Stimulated activated CD4-positive, alpha-beta T cell treated with anti-CD3 and anti-CD28 coated beads, Interleukin-1b, Interleukin-23, amount 100 ng/mL, for 48 hours (primary cell): ENCODE measurements around the gene GUCA2B.
A peak's percentile ranks its signal among the peaks of the same experiment; 100 is the strongest.

Source experiments
- DNase-seq: peaks from one replicate; pipeline ENCODE4 v3.0.0-alpha.2; 2020

The GUCA2B gene

DNA sequence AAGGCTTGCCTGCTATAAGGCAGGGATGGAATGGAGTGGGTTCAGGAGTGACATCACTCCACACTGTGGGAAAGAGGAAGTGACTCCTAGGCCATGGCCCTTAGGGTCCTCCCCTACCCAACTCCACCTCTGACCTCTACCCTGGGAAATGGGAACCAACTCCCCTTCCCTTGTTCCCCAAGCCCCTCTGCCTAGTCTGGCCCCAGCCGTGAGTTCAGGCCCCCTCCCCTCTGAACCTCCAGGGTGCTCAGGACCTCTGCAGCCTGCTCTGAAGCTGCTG lies 15.1 kb downstream of the GUCA2B start:
- no peak for DNase-seq

DNA sequence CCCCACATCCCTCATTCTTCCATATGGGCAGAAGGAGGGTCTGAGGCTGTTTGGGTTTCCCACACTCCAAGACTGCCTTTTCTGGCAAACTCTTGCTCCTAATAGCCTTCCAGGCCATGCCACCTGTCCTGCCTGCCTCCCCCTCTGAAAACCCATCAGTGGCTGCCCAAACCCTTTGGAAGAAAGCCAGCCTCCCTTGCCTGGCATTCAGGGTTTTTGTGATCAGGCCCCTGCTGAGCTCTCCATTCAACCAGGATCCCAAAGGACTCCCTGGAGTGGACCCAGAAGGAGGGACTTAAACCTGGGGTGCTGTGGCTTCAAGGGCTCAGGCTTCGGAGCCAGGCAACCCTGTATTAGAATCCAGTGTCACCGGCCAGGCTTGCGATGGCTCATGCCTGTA lies 15.6 kb downstream of the GUCA2B start:
- no peak for DNase-seq

DNA sequence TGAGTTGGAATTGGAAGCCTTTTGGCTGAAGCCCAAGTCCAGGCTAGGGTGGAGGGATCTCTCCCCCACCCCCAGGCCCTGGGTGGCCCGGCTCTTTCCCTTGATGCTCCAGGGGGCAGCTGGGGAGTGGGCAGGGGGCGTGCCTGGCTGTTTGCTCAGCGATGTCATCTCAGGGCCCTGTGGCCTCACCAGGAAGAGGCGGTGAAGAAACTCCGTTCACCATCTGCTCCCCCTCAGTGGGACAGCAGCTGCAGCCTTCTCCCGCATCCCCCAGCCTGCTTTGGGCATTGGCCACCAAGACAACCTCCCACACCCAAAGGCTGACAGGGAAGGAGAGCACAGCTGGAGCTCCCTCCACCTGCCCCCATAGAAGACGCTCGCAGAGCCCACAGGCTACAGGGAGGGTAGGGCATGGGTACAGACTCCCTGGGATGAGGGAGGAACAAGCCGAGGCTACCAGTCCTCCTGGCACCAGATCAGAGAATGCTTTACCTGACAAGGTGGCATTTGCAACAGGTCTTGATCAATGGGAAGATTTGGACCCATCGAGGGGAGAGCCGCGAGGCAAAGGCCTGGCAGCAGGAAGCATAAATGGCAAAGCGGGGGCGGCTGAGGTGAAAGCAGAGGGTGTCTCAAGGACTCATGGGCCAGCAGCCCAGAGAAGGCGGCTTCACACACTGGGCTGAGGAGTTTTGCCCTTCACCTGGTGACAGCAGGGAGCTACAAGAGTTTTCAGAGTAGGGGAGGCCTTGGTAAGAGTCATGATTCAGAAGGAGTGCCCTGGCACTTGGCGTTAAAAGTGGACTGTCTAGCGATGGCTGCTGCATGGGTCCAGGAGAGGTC lies 17.8 kb downstream of the GUCA2B start:
- DNase-seq: no peak

DNA sequence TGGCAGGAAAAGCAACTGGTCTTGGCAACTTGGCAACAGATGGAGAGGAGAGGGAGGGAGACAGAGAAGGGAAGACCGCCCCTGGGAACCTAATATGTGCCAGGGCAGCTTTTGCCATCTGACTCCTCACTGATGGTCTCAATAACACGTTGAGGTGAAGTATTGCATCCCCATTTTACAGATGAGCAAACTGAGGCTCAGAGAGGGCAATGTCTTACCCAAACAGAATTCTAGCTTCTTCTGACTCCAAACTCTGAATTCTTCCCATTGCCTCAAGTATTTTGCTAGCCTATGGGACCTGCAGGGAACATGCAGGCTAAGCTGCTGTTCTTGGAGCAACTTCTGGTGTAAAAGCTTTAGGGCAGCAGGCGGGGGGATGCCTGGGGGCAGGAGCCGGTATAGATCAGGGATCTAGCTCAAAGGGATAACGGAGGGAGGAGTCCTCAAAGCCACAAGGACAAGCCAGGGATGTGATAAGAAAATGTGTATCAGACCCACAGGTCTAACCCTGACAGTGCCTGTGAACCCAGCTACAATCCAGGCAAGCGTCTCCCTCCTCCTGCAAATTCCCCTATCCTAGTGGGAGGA lies 18.6 kb downstream of the GUCA2B start:
- DNase-seq: no peak

DNA sequence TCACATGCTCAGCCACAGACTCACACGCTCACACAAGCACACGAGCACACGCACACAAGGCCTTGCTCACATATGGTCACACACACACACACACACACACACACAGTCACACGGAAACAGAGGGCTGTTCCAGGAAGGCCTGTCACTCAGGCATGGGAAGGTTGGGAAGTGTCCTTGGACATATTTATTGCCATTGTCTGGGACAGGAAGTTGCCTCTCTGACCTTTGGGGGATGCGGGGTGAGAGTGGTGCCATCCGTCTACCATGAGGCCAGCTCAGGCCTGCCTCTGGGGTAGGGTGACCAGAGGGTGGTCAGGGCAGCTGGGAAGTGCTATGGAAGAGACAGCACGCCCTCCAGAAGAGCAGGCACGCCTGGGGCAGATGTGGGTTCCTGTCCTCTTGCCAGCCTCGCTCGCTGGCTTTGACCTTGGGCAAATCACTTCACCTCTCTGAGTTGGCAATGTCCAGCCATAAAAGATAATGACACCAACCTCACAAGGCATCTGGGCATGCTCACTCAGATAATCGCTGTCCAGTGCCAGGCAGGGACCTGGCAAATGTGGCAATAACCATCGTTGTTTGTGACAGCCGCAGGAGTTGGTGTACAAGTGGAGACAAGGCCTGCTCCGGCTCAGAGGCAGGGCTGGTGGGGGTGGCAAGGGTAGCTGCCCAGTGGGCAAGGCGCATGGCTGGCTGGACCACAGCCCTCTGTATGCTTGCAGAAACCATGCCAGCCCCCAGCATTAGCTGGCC lies 19.3 kb downstream of the GUCA2B start:
- no peak for DNase-seq

GRCh38 chr1:42173155-42173933 lies 20.1 kb downstream of the GUCA2B start:
- DNase-seq: peak; percentile 58

GRCh38 chr1:42173961-42174735 lies 20.9 kb downstream of the GUCA2B start:
- no peak for DNase-seq

DNA sequence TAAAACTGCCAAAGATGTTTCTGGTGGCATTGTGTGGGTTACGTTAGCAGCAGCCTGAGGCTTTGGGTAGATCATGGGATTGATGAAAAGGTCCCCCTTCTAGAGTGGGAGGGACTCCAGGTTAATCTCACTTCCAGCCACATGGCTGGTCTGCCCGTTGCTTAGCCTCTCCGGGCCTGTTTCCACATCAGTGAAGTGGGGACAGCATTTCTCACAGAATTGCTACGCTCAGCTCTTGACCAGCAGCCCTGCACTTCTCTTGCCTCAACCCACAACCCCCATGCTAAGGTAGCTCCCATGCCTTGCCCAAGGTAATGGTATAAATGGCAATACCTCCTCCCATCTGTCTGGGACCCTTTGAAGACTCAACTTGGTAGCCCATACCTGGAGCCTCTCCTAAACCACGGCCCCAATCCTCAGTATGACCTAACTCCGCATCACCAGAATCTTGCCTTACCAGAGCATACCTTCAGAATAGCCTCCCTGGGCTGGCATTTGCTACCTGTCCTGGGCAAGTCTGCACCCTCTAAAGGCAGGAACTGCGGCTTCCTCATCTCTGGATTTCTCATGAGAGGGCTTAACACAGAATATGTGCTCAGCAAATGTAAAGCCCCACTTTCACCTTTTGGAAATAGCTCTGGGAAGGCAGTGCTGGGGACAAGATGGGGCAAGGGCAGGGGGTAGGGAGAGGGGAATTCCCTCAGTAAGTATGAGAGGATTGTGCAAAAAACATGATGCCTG lies 22.3 kb downstream of the GUCA2B start:
- no peak for DNase-seq

DNA sequence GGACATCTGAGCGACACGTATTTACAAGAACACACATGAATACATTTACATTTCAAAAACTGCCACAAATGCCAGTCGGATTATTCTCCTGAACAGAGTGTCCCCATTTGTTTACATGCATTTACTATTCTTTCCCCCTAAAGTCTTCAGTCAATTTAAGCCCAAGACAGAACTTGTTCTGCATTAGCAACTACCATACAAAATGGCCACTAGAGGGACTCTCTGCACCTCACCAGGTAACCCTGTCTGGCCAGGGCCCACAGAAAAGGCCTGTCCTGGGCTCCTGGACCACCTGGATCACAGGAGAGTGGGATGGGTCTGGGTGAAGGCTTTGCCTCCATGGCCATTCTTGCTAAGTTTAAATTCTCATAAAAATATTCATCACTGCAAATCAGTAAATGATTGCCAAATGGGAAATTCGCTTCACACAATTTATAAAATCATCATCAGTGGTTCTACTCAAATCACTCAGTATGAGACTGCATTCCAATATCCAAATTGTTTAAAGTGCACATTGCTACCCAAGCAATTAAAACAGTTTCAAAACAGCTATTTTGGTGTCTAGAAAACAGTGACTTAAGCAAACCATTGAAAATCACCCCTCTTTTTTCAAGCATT lies 23.8 kb downstream of the GUCA2B start:
- DNase-seq: no peak

GRCh38 chr1:42177541-42177981 lies 24.4 kb downstream of the GUCA2B start:
- DNase-seq: no peak

DNA sequence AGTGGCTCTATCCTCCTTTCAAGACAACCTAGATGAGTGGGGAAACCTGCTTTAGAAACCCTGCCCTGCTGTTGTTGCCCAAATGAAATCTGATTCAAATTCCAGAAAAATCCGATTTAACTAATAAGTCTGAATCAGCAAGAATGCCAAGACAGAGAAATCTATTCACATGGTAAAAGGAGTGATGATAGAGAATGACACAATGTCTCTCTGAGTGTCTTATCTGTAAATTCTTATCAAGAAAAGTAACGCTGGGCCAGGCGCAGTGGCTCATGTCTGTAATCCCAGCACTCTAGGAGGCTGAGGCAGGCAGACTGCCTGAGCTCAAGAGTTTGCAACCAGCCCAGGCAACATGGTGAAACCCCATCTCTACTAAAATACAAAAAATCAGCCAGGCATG lies 25.0 kb downstream of the GUCA2B start:
- DNase-seq: no peak

DNA sequence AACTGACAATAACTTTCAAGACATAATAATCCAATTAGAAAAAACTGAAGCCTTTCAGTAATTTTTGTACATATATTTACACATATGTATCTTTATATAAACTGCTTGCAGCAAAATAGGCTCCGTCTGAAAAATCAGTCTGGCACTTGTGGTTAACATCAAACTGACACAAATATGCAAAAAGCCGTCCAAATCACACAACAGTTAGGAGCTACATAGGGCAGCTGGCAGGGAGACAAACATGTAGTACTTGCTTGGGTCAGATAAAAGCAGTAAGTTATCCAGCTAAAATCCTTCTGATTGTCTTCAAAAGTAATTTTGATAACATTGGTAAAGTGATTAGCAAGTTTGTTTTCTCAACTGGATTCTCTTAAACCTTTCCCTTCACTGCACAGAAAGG lies 26.1 kb downstream of the GUCA2B start:
- no peak for DNase-seq

DNA sequence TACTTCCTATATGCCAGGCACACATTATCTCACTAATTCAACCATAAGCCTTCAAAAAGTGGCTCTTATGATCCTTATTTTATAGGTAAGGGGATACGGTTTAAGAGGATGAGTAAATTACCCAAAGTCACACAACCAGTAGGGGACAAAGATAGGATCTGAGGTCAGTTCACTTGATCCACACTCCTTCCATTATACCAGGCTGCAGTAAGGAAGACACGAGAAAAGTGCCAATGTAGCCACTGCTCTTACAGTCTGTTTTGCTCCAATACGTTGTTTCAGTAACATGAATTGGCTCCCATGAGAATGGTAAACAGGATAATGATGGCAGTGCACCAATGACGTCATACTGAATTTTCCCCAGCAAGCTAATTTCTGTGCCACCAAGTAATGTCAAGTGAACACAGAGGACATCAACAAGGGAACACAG lies 26.7 kb downstream of the GUCA2B start:
- DNase-seq: no peak

DNA sequence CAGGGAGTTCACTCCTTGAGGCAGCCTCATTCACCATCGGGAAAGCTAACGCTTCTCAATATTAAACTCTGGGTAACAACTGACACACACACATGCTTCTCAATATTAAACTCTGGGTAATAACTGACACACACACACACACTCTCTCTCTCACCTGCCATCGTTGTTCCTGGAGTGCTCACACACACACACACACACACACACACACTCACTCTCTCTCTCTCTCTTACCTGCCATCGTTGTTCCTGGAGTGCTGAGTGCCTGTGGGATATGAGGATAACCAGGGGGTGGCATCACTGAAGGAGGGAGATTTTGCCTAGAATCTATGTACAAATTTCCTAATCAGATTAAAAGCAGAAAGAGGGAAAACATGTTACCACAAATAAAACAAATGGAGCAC lies 28.5 kb downstream of the GUCA2B start:
- DNase-seq: no peak

DNA sequence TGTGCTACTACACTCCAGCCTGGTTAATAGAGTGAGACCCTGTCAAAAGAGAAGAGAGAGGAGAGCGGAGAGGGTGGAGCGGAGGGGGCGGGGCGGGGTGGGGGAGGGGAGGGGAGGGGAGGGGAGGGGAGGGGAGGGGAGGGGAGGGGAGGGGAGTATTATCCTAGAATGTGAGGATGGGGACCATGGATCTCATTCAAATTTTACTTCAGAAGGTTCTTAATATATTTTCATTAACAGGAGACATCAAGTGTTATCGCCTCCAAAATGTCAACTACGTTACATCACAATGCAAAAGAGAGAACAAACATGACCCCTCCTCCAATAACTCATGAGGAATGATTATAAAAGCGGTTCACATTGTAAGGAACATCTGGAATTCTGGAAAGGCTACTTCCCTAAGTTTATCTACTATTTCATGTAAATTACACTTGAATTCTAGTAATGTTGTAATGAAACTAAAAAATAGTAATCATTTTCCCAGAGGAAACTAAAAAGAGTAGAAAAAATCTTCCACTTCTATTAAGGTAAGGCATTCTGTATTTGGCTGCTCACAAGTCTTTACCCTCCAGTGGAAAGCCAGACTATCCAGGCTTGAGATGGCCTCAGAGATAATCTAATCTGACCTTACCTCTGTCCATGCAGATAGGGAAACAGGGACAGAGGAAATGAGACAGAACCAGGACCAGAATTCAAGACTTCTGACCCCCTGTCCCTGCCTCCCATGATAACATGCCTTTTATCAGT lies 30.2 kb downstream of the GUCA2B start:
- DNase-seq: no peak

GRCh38 chr1:42183957-42184268 lies 30.7 kb downstream of the GUCA2B start:
- no peak for DNase-seq

- no peak for DNase-seq
Observed at GRCh38 chr1:42184616-42185015, 31.4 kb downstream of the GUCA2B start.

DNA sequence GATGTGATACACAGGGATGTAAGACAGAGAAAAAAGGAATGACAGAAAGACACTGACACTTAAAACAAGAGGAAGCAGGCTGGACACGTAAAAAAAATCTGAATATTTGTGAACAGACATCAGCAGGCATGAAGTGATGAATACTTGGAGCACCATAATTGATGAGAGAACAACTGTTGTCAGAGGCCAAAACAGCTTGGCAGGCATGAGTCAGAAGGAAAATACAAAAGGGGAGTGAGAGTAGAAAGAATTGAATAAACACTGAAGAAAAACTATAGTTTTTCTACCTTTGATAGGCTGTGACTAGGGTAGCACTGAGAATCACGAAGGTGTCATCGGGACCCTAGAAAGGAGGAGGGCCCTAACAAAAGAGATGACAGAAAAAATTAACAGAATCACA lies 32.9 kb downstream of the GUCA2B start:
- DNase-seq: no peak

DNA sequence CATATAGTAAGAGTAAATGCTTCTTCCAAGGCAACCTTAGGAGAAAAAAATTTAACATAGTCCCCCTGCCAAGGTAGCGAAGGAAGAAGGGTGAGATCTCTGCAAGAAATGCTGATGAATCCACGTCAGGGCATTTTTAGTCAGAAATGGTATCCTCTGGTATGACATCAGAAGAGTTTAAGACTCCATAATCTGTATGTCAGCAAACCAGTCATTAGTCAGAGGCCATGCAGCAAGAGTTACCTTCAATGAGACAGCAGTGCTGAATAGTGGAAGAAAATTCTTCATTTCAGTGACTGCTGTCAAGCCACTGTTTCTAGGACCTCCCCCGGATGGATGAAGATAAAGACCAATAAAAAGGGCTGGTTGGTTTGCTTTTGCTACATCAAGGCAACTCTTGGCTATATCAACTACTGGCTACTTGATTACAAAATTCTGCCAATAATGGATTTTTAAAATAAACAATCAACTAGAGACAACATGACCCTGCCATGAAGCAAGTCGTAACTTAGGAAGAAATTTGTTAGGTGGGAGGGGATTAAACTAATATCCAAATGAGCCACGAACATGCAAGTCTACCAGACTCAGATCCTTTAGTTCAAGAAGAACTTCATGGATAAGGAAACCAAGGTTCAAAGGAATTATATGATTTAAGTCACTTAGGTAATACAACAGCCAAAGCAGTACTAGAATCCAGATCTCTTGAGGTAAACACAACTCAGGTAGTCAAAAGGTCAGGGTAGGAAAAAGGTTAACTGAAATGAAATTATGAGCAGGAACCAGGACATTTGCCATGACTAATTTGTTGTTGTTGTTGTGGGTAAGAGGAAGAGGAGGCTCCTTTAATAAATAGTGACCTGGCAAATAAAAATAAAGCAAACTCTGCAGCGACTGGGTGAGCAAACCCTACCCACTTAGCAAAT lies 37.0 kb downstream of the GUCA2B start:
- no peak for DNase-seq

DNA sequence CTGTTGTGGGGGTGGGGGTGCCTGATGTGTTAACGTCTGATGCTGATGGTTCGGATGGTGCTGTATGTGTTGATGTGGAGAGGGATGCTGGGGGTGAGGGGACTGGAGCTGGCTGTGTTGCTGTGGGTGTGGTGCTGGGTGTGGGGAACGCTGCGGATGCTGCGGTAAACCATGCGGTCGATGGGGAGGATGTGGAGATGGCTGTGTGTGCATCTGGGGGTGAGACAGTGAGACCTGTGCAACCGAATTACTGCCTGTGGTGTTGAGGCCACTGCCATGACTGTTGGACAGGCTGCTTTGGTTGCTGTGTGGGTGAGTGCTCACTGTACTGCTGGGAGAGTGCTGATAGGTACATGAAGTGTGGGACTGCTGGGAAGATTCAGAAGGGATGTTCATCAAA lies 38.1 kb downstream of the GUCA2B start:
- no peak for DNase-seq
